Stimulated activated CD8-positive, alpha-beta memory T cell treated with anti-CD3 and anti-CD28 coated beads, Interleukin-15, amount 100 ng/mL, for 24 hours (primary cell): Measurements from ENCODE around the gene EDN2.

Experiments
- DNase-seq: peaks from one replicate; pipeline ENCODE4 v3.0.0-alpha.2; 2020; ENCODE audit warnings: low read depth

EDN2 gene

GRCh38 chr1:41484402-41485241 is at the start of gene EDN2:
Gene EDN2 (minus strand): TSS chr1:41484683. CDS start chr1:41484601, 82 bp downstream.
- no peak for DNase-seq

GRCh38 chr1:41533731-41534080 is 49.2 kb upstream of the EDN2 start:
- no peak for DNase-seq

- DNase-seq: no peak
Measured at GRCh38 chr1:41533016-41533730, 48.7 kb upstream of the EDN2 start.

- no peak for DNase-seq
Measured at GRCh38 chr1:41532206-41532975, 47.9 kb upstream of the EDN2 start.

GRCh38 chr1:41530411-41530810 is 45.9 kb upstream of the EDN2 start:
- no peak for DNase-seq

GRCh38 chr1:41529621-41530395 is 45.3 kb upstream of the EDN2 start:
- no peak for DNase-seq

GRCh38 chr1:41528726-41529605 is 44.5 kb upstream of the EDN2 start:
- no peak for DNase-seq

GRCh38 chr1:41528106-41528505 is 43.6 kb upstream of the EDN2 start:
- DNase-seq: no peak

GRCh38 chr1:41526956-41527561 is 42.6 kb upstream of the EDN2 start:
- DNase-seq: no peak

GRCh38 chr1:41525891-41526587 is 41.6 kb upstream of the EDN2 start:
- no peak for DNase-seq

GRCh38 chr1:41524676-41525675 is 40.5 kb upstream of the EDN2 start:
- no peak for DNase-seq

DNA sequence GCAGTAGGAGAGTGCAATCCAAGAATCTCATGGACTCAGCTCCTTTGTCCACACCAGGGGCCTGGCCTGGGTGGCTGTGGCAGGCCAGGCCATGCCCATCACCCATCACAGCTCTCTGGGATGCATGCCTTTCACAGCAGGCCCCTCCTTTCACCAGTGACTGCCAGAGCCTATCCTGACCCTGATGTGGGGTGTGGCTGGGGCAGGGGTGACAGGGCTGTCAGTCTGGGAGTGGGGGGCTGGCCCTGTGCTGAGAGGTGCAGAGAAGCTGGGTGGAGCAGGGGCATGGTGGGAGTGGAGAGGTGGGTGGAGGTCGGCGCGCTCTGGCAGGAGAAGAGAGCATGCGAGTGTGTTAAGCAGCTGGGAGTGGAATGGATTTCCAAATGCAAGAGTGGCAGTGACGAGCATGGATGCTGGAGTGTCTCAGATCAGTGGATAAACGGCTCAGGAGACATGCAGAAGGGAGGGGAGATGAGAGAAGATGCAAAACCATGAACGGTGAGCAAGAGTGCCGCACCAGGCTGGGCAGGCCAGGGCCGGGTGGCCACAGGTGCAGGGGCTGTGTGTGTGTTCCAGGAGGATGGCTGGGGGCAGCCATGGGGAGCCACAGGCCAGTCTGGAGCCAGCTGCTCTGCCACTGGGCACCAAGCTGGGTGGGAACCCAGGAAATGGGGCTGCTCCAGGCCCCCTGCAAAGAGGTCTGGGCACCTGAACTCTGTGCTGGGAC is 39.6 kb upstream of the EDN2 start:
- no peak for DNase-seq

DNA sequence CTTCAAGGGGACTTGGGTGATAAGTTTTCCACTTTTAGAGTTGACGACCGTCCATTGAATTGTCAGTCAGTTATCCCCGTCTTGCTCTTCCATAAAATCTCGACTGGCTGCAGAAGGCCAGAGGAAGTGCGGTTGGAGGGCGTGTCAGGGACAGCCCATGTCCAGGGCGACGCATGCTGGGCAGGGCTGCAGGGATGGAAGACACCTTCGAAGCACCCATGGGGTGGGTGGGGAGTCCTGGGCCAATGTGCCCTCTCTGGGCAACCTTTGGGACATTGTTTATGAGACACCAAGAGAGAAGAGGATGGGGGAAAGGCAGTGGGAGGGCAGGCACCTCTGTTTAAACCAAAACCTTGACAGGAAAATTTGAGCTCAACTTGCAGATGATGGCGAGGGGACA is 38.6 kb upstream of the EDN2 start:
- no peak for DNase-seq

DNA sequence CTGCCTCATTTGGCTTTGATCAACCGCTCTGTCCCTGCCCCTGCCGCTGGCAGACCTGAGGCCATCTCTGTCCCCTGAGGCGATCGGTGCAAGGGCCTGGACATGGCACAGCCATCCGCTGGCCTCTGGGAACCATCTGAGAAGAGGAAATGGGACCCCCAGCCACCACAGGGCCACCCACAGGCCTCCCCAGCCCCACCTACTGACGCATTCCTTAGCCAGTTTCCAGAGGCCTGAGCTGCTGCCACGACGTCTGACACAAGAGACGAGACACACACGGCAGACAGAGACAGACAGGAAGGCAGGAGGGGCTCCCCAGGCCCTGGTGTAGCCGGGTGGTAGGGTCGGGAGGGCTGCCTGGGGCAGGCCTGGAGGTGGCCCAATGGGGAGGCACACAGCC is 37.3 kb upstream of the EDN2 start:
- no peak for DNase-seq

DNA sequence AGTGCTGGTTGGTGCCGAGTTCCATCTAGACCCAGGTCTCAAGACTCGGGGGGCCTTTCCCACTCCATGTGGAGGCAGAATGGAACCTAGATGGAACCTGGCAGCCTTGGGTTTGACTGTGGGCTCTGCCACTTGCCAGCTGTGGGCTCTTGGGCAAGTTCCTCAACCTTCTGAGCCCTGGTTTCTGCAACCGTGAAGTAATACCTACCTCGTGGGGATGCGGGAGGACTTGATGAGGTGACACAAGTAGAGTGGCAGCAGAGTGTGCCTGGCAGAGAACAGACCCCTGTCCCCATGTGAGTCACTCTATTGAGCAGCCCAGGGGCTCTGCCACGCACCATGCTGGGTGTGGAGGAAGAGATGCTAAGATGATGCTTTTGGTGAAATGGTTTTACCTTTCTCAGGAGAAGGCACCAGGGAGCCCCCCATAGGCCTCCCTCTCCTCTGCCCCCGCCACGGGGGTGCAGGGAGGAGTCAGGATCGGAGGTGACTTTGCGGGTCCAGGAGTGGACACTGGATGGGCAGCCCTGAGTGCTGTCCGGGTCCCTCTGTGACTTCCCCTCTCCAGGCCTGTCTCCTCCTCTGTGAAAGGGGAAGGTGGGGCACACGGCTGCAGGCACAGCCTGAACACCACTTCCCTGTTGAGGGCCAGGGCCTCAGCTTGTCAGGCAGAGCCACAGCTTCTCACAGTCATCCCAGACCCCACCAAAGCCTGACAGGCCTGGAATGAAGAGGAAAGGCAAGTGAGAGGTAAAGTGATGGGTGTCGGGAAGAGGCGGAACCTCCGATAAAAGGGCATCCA is 36.7 kb upstream of the EDN2 start:
- DNase-seq: no peak

GRCh38 chr1:41519667-41520066 is 35.2 kb upstream of the EDN2 start:
- no peak for DNase-seq

DNA sequence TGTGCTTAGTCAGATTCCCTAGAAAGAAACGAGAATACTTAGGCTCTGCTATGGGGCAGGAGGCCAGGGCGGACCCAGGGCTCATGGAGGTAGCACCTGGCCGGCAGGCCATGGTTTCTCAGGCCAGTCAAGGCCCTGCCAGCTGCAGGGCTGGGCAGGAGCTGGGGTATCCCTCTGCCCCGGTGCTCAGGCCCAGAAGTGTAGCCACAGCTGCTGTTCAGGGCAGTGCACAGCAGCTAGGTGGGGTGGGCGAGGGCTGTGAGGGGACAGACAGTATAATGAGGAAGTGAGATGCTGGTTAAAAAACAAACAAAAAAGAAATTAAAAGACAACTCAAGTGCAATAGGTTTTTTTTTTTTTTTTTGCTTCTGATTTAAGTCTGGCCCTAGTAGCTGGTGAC is 34.0 kb upstream of the EDN2 start:
- DNase-seq: no peak
